Measurements from ENCODE around the gene SEPTIN2. TPM values are rescaled to one million over a fixed set of nuclear protein-coding genes. Genes with fewer than 3 reads are reported as not detected.
A peak's percentile ranks its signal among the peaks of the same experiment; 100 is the strongest.

SEPTIN2 gene
- total RNA-seq, 1 experiment from 2014 or later: 445 TPM

GRCh38 chr2:241321886-241322285 is 6.2 kb downstream of the SEPTIN2 start:
- TF ChIP-seq CTCF (IDR thresholded peaks at IDR 0.05; ENCODE audit: unreplicated experiment): no peak
- no peaks in the 10 kb centered on the region for H3K27me3 Mint-ChIP-seq (ENCODE audit: unreplicated experiment)
- BruUV-seq (replicated peaks): no TSS peak
- H3K36me3 Mint-ChIP-seq (ENCODE audit: insufficient read depth, unreplicated experiment): peaks cover 55% of the 10 kb centered on the region
- H3K9me3 Mint-ChIP-seq (ENCODE audit: low read depth, unreplicated experiment): no peaks in the 10 kb centered on the region
- peaks cover 50% of the 10 kb centered on the region for H3K4me1 Mint-ChIP-seq (ENCODE audit: low read depth, unreplicated experiment)
- DNase-seq: no peak
- no peak overlapping the region for H3K4me3 Mint-ChIP-seq (ENCODE audit: low read depth, unreplicated experiment)
- CTCF ChIA-PET: interaction anchor here (0.6 kb wide), 1 partner anchor 88 kb away, joined by 3 read pairs; no protein-coding TSS in a partner anchor
- peak overlapping the region; percentile 62 for H3K27ac Mint-ChIP-seq (ENCODE audit: unreplicated experiment)
- intact Hi-C loops (cut with micrococcal nuclease; ENCODE audit: unreplicated experiment): no loop called here

GRCh38 chr2:241323778-241324177 is 8.1 kb downstream of the SEPTIN2 start:
- no peak for DNase-seq
- no peak for TF ChIP-seq CTCF (IDR thresholded peaks at IDR 0.05; ENCODE audit: unreplicated experiment)
- no peak overlapping the region for H3K4me3 Mint-ChIP-seq (ENCODE audit: low read depth, unreplicated experiment)
- BruUV-seq (replicated peaks): no TSS peak
- intact Hi-C loops (cut with micrococcal nuclease; ENCODE audit: unreplicated experiment): no loop called here
- H3K36me3 Mint-ChIP-seq (ENCODE audit: insufficient read depth, unreplicated experiment): peaks cover 52% of the 10 kb centered on the region
- H3K27me3 Mint-ChIP-seq (ENCODE audit: unreplicated experiment): no peaks in the 10 kb centered on the region
- H3K4me1 Mint-ChIP-seq (ENCODE audit: low read depth, unreplicated experiment): peaks cover 32% of the 10 kb centered on the region
- H3K27ac Mint-ChIP-seq (ENCODE audit: unreplicated experiment): no peak overlapping the region
- CTCF ChIA-PET: no interaction called here
- no peaks in the 10 kb centered on the region for H3K9me3 Mint-ChIP-seq (ENCODE audit: low read depth, unreplicated experiment)

- TF ChIP-seq CTCF (IDR thresholded peaks at IDR 0.05; ENCODE audit: unreplicated experiment): no peak
- no peak for DNase-seq
- H3K27me3 Mint-ChIP-seq (ENCODE audit: unreplicated experiment): no peaks in the 10 kb centered on the region
- H3K9me3 Mint-ChIP-seq (ENCODE audit: low read depth, unreplicated experiment): no peaks in the 10 kb centered on the region
- H3K27ac Mint-ChIP-seq (ENCODE audit: unreplicated experiment): no peak overlapping the region
- CTCF ChIA-PET: interaction anchor here (0.6 kb wide), 1 partner anchor 68 kb away, joined by 3 read pairs; no protein-coding TSS in a partner anchor
- intact Hi-C loops (cut with micrococcal nuclease; ENCODE audit: unreplicated experiment): no loop called here
- H3K4me3 Mint-ChIP-seq (ENCODE audit: low read depth, unreplicated experiment): no peak overlapping the region
- BruUV-seq (replicated peaks): no TSS peak
- peaks cover 32% of the 10 kb centered on the region for H3K4me1 Mint-ChIP-seq (ENCODE audit: low read depth, unreplicated experiment)
- H3K36me3 Mint-ChIP-seq (ENCODE audit: insufficient read depth, unreplicated experiment): peaks cover 50% of the 10 kb centered on the region
Measured at GRCh38 chr2:241324775-241325174, 9.1 kb downstream of the SEPTIN2 start.

GRCh38 chr2:241325257-241325656 is 9.5 kb downstream of the SEPTIN2 start:
- DNase-seq: no peak
- Mint-ChIP-seq H3K27ac (ENCODE audit: unreplicated experiment) (no peak overlapping the region), H3K4me1 (ENCODE audit: low read depth, unreplicated experiment) (peaks cover 28% of the 10 kb centered on the region), H3K27me3 (ENCODE audit: unreplicated experiment) (no peaks in the 10 kb centered on the region), H3K9me3 (ENCODE audit: low read depth, unreplicated experiment) (no peaks in the 10 kb centered on the region), H3K36me3 (ENCODE audit: insufficient read depth, unreplicated experiment) (peaks cover 45% of the 10 kb centered on the region), H3K4me3 (ENCODE audit: low read depth, unreplicated experiment) (no peak overlapping the region)
- intact Hi-C loops (cut with micrococcal nuclease; ENCODE audit: unreplicated experiment): no loop called here
- no TSS peak for BruUV-seq (replicated peaks)
- TF ChIP-seq CTCF (IDR thresholded peaks at IDR 0.05; ENCODE audit: unreplicated experiment): no peak
- CTCF ChIA-PET: no interaction called here

Measured in Calu3 (cell line).